Neuron (in vitro differentiated cells): ENCODE measurements around the gene C9orf85.

Experiments used
- H2AFZ ChIP-seq: one replicate; pipeline ENCODE4 v1.6.1; 2013; ENCODE audit warnings: low read depth, mild to moderate bottlenecking, inconsistent platforms, low read length, moderate library complexity
- H3K27me3 ChIP-seq: one replicate; pipeline ENCODE4 v1.6.1; 2013; ENCODE audit warnings: low read length; ENCODE audit not compliant: insufficient read depth
- H3K36me3 ChIP-seq: one replicate; pipeline ENCODE4 v1.6.1; 2013; ENCODE audit warnings: low read length; ENCODE audit not compliant: insufficient read depth
- H3K4me1 ChIP-seq: one replicate; pipeline ENCODE4 v1.6.1; 2013; ENCODE audit warnings: low read length; ENCODE audit not compliant: insufficient read depth
- H3K4me3 ChIP-seq: 2 replicates; pipeline ENCODE4 v1.5.1; 2013; ENCODE audit warnings: mild to moderate bottlenecking, low read length, moderate library complexity
- H3K9me3 ChIP-seq: one replicate; pipeline ENCODE4 v1.6.1; 2013; ENCODE audit warnings: low read length

C9orf85 gene

DNA sequence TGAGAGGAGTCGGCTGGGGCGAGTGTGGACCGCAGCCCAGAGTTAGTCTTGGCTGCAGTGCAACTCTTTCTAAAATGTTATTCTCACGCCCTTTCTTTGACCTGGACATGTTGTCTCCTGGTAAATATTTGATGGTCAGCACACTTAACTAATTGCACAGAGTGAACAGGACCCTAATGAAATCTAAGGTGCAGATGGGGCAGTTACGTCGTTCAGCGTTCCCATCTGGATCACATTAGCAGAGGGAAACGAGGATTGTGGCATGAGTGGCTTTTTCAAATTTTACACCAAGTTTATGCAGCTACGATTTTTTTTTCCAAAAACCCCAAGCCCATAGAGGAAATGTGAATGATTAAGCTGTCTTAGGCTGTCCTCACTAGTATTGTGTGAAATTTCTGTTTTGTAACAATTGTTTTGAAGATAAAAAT, 483 bp downstream of the C9orf85 start:
- no peaks in the 10 kb centered on the region for H3K9me3 ChIP-seq
- no peaks in the 10 kb centered on the region for H3K36me3 ChIP-seq
- H3K27me3 ChIP-seq: no peaks in the 10 kb centered on the region
- peak overlapping the region; percentile 79 for H3K4me3 ChIP-seq
- H3K4me1 ChIP-seq: peaks cover 31% of the 10 kb centered on the region
- peak overlapping the region; percentile 29 for H2AFZ ChIP-seq

DNA sequence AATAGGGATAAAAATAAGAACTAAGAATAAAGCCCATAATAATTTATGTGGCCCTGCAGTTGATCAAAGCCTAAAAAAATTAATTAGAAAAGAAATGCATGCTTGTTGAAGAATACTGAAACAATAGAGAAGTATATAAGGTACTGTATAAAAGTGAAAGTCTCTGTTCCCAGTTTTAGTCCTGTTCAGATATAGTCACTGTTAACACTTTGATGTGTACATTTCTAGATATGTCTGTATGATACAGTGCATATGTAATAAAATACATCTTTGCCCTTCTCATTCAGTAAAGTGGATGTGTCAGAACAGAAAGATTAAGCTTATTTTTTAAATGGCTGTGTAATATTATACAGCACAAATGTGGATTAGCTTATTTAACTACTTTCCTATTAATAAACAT, 4.1 kb downstream of the C9orf85 start:
- no peak overlapping the region for H3K4me3 ChIP-seq
- peaks cover 4% of the 10 kb centered on the region for H3K9me3 ChIP-seq
- H3K36me3 ChIP-seq: no peaks in the 10 kb centered on the region
- H3K27me3 ChIP-seq: no peaks in the 10 kb centered on the region
- H3K4me1 ChIP-seq: peaks cover 24% of the 10 kb centered on the region
- no peak overlapping the region for H2AFZ ChIP-seq

DNA sequence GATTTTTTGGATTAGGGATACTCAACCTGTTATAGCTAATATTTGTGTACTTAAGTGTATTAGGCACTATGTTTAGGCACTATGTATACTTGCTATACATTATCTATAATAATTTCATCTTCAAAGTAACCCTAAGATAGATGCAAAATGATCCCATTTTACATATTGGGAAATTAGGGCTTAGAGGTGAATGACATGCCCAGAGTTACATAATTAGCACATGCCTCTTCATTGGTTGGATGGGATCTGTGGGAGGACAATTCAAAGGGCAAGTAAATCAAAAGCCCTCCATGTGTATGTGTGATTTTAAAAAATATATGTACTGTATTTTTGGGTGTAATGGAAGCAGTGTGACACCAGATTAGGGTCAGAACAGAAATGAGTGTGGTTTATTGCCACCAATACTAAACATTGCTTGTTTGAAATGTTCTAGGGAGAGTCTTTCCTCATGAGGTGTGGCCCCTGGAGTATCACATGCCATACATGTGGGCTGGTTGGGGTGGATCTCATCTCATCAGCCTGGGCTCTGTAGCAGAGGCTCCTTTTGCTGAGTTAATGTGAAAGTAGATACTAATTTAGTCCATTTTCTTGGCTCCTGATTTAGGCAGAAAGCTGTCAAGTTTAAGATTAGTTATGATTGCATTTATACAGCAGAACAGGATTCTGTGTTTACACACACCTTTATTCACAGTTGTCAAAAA, 5.5 kb downstream of the C9orf85 start:
- Histone ChIP-seq H3K9me3 (peaks cover 4% of the 10 kb centered on the region), H3K4me1 (peaks cover 29% of the 10 kb centered on the region), H3K27me3 (no peaks in the 10 kb centered on the region), H2AFZ (no peak overlapping the region), H3K4me3 (no peak overlapping the region), H3K36me3 (peaks cover 3% of the 10 kb centered on the region)

DNA sequence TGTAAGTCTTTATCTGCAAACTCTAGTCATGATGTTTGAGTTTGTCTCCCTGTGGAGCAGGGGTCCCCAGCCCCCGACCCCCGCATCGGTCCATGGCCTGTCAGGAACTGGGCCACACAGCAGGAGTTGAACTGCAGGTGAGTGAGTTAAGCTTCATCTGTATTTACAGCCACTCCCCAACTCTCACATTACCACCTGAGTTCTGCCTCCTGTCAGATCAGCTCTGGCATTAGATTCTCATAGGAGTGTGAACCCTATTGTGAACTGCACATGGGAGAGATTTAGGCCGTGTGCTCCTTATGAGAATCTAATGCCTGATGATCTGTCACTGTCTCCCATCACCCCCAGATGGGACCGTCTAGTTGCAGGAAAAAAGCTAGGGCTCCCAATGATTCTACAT, 7.0 kb downstream of the C9orf85 start:
- Histone ChIP-seq H3K36me3 (peaks cover 3% of the 10 kb centered on the region), H3K27me3 (no peaks in the 10 kb centered on the region), H3K9me3 (peaks cover 4% of the 10 kb centered on the region), H3K4me3 (no peak overlapping the region), H2AFZ (no peak overlapping the region), H3K4me1 (peaks cover 16% of the 10 kb centered on the region)

GRCh38 chr9:71920456-71921189, 9.2 kb downstream of the C9orf85 start:
- Histone ChIP-seq H3K4me3 (no peak overlapping the region), H3K27me3 (no peaks in the 10 kb centered on the region)

DNA sequence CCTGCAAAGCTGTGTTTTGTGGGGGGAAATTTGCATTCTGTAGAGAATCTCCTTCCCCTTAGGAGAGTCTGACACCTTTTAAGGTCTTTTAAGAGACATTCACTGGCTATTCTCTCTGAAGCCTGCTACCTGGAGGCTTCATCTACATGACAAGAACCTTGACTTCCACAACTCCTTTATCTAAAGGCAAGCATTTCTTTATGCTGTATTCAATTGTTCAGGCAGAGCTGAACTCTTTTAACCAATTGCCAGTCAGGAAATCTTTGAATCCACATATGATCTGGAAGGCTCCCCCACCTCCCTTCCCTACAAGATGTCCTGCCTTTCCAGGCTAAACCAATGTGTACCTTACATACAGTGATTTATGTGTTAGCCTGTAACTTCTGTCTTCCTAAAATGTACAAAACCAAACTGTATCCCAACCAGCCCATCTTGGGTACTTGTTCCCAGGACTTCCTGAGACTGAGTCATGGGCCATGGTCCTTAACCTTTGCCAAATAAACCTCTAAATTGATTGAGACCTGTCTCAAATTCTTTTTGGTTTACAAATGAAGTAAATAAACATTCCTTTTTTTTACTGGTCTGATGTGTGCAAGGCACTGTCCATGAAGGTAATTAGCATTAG, 9.9 kb downstream of the C9orf85 start:
- Histone ChIP-seq H3K9me3 (peaks cover 4% of the 10 kb centered on the region), H3K4me1 (peaks cover 10% of the 10 kb centered on the region), H2AFZ (no peak overlapping the region), H3K36me3 (peaks cover 3% of the 10 kb centered on the region), H3K27me3 (no peaks in the 10 kb centered on the region), H3K4me3 (no peak overlapping the region)

More at GRCh38 chr9:71920456-71921189, 9.2 kb downstream of the C9orf85 start:
- peaks cover 3% of the 10 kb centered on the region for H3K36me3 ChIP-seq
- H3K9me3 ChIP-seq: peaks cover 4% of the 10 kb centered on the region
- peaks cover 10% of the 10 kb centered on the region for H3K4me1 ChIP-seq
- H2AFZ ChIP-seq: no peak overlapping the region

DNA sequence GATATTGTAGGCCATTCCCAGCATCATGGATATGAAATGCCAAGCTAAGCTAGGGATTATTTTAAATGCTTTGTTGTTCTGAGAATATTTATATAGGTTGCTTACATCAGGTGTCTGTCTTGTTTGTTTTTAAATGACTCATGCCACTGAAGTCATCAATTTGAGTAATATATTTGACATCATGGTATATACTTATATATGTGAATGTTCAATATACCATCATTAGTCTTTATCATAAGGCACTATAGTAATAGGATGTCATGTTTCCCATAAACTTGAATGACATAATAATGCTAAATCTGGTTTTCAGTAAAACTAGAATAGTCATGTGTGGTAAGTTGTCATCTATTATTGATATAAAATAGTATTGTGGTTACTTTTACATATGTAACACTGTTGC, 13.1 kb downstream of the C9orf85 start:
- no peaks in the 10 kb centered on the region for H3K9me3 ChIP-seq
- no peak overlapping the region for H2AFZ ChIP-seq
- peaks cover 10% of the 10 kb centered on the region for H3K4me1 ChIP-seq
- no peak overlapping the region for H3K4me3 ChIP-seq
- H3K36me3 ChIP-seq: peaks cover 3% of the 10 kb centered on the region
- H3K27me3 ChIP-seq: no peaks in the 10 kb centered on the region

DNA sequence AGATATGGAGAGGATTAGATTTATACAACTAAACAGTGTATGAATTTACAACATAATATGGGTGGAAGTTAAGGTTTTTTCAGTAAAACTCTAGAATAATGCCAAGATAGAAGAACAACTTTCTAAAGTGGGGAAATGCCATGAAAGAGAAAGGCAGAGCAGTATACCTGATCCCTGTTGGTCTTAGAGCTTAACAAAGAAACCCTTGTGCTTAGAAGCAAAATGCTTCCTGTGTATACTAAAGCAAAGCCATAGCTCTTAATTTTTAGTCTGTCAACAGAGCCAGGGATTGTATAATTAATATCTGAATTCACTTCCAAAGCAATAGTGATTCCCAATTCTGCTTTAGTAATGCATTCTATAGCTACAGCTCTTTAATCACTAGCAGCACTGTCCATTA, 14.4 kb downstream of the C9orf85 start:
- Histone ChIP-seq H3K4me3 (no peak overlapping the region), H2AFZ (no peak overlapping the region), H3K27me3 (no peaks in the 10 kb centered on the region), H3K4me1 (peaks cover 4% of the 10 kb centered on the region), H3K9me3 (no peaks in the 10 kb centered on the region), H3K36me3 (peaks cover 3% of the 10 kb centered on the region)

DNA sequence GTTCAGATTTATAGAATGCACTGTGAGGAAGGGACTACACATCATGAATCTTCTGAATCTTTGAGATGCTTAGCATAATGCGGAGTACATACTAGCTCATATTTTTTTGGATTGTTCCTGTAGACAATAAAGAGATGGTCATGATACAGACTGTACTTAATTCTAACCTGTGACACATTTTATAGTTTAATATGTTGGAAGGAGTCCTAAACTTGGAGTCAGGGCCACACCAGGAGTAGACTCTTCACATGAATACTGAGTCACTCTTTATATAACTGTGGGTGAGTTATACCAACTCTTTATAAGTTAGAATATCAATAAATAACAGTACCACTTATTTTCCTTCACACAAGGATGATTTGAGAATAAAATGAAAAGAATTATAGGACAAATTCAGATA, 16.9 kb downstream of the C9orf85 start:
- no peaks in the 10 kb centered on the region for H3K36me3 ChIP-seq
- H3K4me1 ChIP-seq: no peaks in the 10 kb centered on the region
- no peak overlapping the region for H2AFZ ChIP-seq
- no peaks in the 10 kb centered on the region for H3K9me3 ChIP-seq
- no peak overlapping the region for H3K4me3 ChIP-seq
- no peaks in the 10 kb centered on the region for H3K27me3 ChIP-seq

DNA sequence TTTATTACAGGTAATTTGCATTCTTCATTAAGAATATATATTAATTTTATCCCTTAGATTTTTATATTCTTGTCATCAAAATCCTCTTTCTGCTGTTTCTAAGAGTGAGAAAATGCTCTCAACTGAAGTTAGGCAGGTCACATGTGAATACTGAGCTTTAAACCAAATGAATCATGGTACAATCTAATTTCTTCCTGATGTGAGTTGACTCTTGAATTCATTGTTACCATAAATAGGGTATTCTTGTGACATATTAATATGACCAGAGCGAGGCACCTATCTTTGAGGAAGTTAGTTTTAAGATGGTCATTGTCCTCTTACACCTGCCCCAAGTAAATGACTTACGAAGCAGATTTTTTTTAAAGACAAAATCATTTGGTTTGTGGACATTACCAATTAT, 17.4 kb downstream of the C9orf85 start:
- no peak overlapping the region for H3K4me3 ChIP-seq
- no peaks in the 10 kb centered on the region for H3K4me1 ChIP-seq
- H3K9me3 ChIP-seq: no peaks in the 10 kb centered on the region
- no peaks in the 10 kb centered on the region for H3K27me3 ChIP-seq
- no peak overlapping the region for H2AFZ ChIP-seq
- H3K36me3 ChIP-seq: no peaks in the 10 kb centered on the region

DNA sequence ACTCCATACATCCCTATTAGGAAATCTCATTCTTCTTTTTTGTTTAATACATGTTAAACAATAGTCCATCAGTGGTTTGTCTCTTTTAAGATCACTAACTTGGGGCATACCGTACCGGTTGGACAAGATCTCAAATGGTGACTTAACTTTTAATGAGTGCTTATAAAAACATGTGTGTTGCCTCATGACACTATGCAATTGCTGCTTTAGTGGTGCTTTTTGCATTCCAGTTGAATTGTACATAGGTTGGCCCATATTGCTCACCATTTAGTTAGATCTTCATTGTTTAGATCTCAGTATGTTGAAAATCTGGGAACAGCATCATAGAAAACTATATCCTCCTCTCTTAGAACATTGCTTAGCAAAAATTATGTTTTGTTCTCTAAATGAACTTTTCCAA, 17.8 kb downstream of the C9orf85 start:
- H2AFZ ChIP-seq: no peak overlapping the region
- H3K4me1 ChIP-seq: no peaks in the 10 kb centered on the region
- H3K9me3 ChIP-seq: no peaks in the 10 kb centered on the region
- H3K27me3 ChIP-seq: no peaks in the 10 kb centered on the region
- H3K4me3 ChIP-seq: no peak overlapping the region
- H3K36me3 ChIP-seq: no peaks in the 10 kb centered on the region

DNA sequence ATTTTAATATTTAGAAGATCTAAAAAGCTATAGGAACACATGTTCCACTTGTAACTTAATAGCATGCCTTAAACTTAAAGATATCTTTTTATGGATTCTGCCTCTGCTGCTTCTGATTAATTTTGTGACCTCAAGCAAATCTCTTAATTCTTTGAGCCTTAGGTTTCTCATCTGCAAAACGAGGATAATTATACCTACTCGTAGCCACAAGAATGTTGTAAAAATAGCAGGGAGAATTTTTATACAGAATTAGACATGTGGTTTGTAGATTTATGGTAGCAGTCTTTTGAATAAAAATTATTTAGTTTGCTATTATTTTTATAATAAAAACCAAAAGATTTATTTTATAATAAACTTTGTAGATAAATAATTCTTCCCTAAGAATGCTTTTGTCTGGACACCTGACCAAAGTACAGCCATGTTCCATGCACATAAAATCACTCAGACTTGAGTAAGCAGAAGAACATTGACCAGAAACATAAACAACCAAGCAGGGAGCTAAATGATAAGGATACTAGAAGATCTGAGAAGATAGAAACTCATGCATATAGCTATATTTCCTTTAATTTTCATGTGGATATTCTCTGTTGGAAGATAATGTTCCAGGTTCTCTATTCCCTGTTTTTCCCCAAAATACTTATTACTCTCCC, 18.5 kb downstream of the C9orf85 start:
- Histone ChIP-seq H3K36me3 (no peaks in the 10 kb centered on the region), H2AFZ (no peak overlapping the region), H3K4me3 (no peak overlapping the region), H3K4me1 (no peaks in the 10 kb centered on the region), H3K9me3 (no peaks in the 10 kb centered on the region), H3K27me3 (no peaks in the 10 kb centered on the region)

- no peaks in the 10 kb centered on the region for H3K27me3 ChIP-seq
- no peaks in the 10 kb centered on the region for H3K36me3 ChIP-seq
- H3K4me1 ChIP-seq: no peaks in the 10 kb centered on the region
- no peak overlapping the region for H3K4me3 ChIP-seq
- no peaks in the 10 kb centered on the region for H3K9me3 ChIP-seq
- no peak overlapping the region for H2AFZ ChIP-seq
These were observed 19.7 kb downstream of the C9orf85 start for GRCh38 chr9:71931166-71931565.
